Sigmoid colon (tissue), 3 donors: ENCODE measurements around the gene ULBP2.

Source experiments
- POLR2A ChIP-seq, 2 donors: fragments of 450-650 bp; IDR thresholded peaks; one replicate each; pipeline ENCODE4 v1.6.1; 2016; ENCODE audit warnings: antibody characterized with exemption in 2 of 2, mild to moderate bottlenecking in 2 of 2, moderate library complexity in 2 of 2
- TF ChIP-seq, protein P1 (sequence below), 4 experiments: fragments of 450-650 bp in 3 of 4; fragments of 200-600 bp in 1 of 4; IDR thresholded peaks; one replicate each; pipeline ENCODE4 v1.5.1; 2016 to 2019; ENCODE audit warnings: antibody characterized with exemption in 4 of 4, mild to moderate bottlenecking in 3 of 4, moderate library complexity in 2 of 4

DNA sequence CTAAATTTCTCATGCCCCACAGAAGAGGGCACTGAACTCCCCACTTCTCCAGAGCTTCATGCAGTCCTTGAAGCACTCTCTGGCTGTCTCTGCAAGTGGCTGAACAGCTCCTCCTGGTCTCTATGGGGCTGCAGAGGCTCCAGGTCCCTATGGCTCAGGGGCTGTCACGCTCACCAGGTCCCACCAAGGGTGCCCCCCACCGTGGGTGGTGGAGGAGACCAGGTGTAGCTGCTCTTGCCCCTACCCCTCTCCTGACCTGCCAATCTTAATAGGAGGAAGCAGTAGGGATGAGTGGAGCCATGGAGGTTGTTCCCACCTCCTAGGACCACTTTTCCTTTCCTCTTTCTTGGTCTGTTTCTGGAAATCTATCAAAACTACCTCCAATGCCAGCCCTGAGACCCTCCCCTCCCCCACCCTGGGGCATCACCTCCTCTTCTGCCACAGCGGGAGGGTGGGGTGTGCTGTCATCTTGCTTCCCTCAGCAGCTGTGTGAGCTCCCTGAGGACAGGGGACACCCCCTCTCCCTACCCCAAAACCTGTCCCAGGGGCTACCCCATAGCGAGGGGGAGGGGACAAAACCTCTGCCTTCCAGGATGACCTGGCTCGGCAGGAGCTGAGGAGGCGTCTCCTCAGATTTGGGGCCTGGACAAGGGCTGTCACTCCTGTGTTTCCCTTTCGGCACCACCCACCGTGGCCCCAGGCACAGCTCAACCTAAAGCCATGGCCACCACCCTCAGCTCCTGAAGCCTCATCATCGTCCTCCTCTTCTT is 31.9 kb upstream of the ULBP2 start:
- TF ChIP-seq, protein P1, sequence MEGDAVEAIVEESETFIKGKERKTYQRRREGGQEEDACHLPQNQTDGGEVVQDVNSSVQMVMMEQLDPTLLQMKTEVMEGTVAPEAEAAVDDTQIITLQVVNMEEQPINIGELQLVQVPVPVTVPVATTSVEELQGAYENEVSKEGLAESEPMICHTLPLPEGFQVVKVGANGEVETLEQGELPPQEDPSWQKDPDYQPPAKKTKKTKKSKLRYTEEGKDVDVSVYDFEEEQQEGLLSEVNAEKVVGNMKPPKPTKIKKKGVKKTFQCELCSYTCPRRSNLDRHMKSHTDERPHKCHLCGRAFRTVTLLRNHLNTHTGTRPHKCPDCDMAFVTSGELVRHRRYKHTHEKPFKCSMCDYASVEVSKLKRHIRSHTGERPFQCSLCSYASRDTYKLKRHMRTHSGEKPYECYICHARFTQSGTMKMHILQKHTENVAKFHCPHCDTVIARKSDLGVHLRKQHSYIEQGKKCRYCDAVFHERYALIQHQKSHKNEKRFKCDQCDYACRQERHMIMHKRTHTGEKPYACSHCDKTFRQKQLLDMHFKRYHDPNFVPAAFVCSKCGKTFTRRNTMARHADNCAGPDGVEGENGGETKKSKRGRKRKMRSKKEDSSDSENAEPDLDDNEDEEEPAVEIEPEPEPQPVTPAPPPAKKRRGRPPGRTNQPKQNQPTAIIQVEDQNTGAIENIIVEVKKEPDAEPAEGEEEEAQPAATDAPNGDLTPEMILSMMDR (IDR thresholded peaks at IDR 0.05) = no peak
- no peak for TF ChIP-seq POLR2A (IDR thresholded peaks at IDR 0.05)
